H1 (cell line): ENCODE data around the gene CLEC1B.

Source experiments
- ATF3 ChIP-seq: IDR thresholded peaks from 2 replicates; pipeline ENCODE4 v1.6.1; 2011; ENCODE audit warnings: low read depth, mild to moderate bottlenecking, low read length; ENCODE audit not compliant: insufficient read depth
- BRCA1 ChIP-seq: IDR thresholded peaks from 2 replicates; pipeline ENCODE4 v1.6.1; 2012; ENCODE audit warnings: low read depth, low read length, improper control_type of control experiment
- CTCF ChIP-seq, 3 experiments: IDR thresholded peaks; 1 replicate in 2 of 3; 2 replicates in 1 of 3; pipeline versions ENCODE4 v1.5.1 to v1.6.1; 2011; ENCODE audit warnings: low read length in 3 of 3, mild to moderate bottlenecking in 3 of 3, inconsistent platforms in 2 of 3, low read depth in 1 of 3, moderate library complexity in 1 of 3; ENCODE audit not compliant: insufficient read depth in 1 of 3; ENCODE audit errors: control extremely low read depth in 1 of 3
- SIN3A ChIP-seq, 2 experiments: IDR thresholded peaks in 1 of 2; conservative IDR thresholded peaks in 1 of 2; 2 replicates each; pipeline ENCODE4 v1.6.1; 2011 to 2012; ENCODE audit warnings: low read length in 2 of 2, improper control_type of control experiment in 1 of 2, low read depth in 1 of 2, mild to moderate bottlenecking in 1 of 2
- TAF7 ChIP-seq: optimal IDR thresholded peaks from 2 replicates; pipeline ENCODE3; 2011; ENCODE audit warnings: low read depth, mild to moderate bottlenecking, inconsistent platforms, low read length, moderate library complexity, borderline replicate concordance

DNA sequence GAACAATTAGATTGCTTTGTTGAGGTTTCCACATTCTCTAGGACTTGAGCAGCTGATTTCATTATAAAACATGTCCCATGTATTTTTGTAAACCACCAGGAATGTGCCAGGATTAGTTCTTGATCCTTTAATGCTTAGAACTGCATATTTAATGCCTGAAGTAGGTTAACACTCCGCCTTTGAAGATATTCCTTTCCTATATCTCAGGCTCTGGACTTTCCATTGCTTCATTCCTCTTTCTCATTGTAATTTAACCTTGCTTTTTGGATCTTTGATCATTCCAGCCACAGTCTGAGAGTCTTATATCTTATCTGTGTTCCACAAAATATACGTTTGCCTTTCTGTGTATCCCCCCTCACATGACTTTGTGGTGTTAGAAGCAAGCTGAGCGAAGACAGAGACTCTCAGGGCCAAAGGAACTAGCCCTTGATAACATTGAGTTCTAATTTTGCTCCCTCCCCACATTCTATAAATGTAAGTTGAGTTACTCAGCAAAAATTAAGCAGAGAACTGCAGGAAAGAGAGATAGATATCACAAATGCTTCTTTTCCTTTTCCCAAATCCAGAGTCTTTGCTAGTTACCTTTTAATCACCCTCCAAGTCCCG, 2.4 kb upstream of the CLEC1B start:
- TF ChIP-seq TAF7 (no peak), ATF3 (no peak), CTCF (IDR thresholded peaks at IDR 0.05; ENCODE audit: control extremely low read depth in 1 of 3, insufficient read depth in 1 of 3, low read depth in 1 of 3, low read length in 3 of 3) (no peak), BRCA1 (no peak), SIN3A (conservative IDR thresholded peaks at IDR 0.05 in 1 of 2, IDR thresholded peaks at IDR 0.05 in 1 of 2; ENCODE audit: low read depth in 1 of 2, low read length in 2 of 2) (no peak)
